ENCODE measurements around the gene SORCS2.

SORCS2 gene

GRCh38 chr4:7713757-7714156 lies 521.4 kb downstream of the SORCS2 start:
- POLR2A ChIA-PET, result no interaction called here
- DNase-seq (ENCODE audit: low read depth, low spot score), result no peak
- H3K4me3 ChIP-seq (ENCODE audit: low read depth, low read length), result no peak overlapping the region
- CTCF ChIA-PET, result interaction anchor here (1.5 kb wide), 1 partner anchor 9 kb away, joined by 6 read pairs; no protein-coding TSS in a partner anchor
- TF ChIP-seq CTCF (IDR thresholded peaks at IDR 0.05; ENCODE audit: insufficient read depth, low read length, missing control alignments), result no peak

GRCh38 chr4:7714176-7714575 lies 521.8 kb downstream of the SORCS2 start:
- CTCF ChIA-PET, result interaction anchor here (1.5 kb wide), 1 partner anchor 8 kb away, joined by 6 read pairs; no protein-coding TSS in a partner anchor
- no peak for DNase-seq (ENCODE audit: low read depth, low spot score)
- no peak overlapping the region for H3K4me3 ChIP-seq (ENCODE audit: low read depth, low read length)
- TF ChIP-seq CTCF (IDR thresholded peaks at IDR 0.05; ENCODE audit: insufficient read depth, low read length, missing control alignments), result no peak
- POLR2A ChIA-PET, result no interaction called here

GRCh38 chr4:7714738-7715137 lies 522.4 kb downstream of the SORCS2 start:
- no peak overlapping the region for H3K4me3 ChIP-seq (ENCODE audit: low read depth, low read length)
- ChIA-PET POLR2A (no interaction called here), CTCF (interaction anchor here (1.3 to 1.5 kb wide), 2 partner anchors 8 to 12 kb away, joined by 3 to 6 read pairs; no protein-coding TSS in a partner anchor)
- no peak for TF ChIP-seq CTCF (IDR thresholded peaks at IDR 0.05; ENCODE audit: insufficient read depth, low read length, missing control alignments)
- no peak for DNase-seq (ENCODE audit: low read depth, low spot score)

GRCh38 chr4:7715271-7716009 lies 523.1 kb downstream of the SORCS2 start:
- TF ChIP-seq CTCF (IDR thresholded peaks at IDR 0.05; ENCODE audit: insufficient read depth, low read length, missing control alignments), result no peak
- POLR2A ChIA-PET, result no interaction called here
- CTCF ChIA-PET, result interaction anchor here (0.5 to 1.4 kb wide), 4 partner anchors 13 to 523 kb away, joined by 3 read pairs; partner anchors contain the start of gene SORCS2

GRCh38 chr4:7716010-7716721 lies 523.8 kb downstream of the SORCS2 start:
- no peak overlapping the region for H3K4me3 ChIP-seq (ENCODE audit: low read depth, low read length)
- DNase-seq (ENCODE audit: low read depth, low spot score), result no peak
- POLR2A ChIA-PET, result no interaction called here
- TF ChIP-seq CTCF (IDR thresholded peaks at IDR 0.05; ENCODE audit: insufficient read depth, low read length, missing control alignments), result no peak
- CTCF ChIA-PET, result interaction anchor here (1.0 to 1.4 kb wide), 4 partner anchors 14 to 522 kb away, joined by 3 read pairs; no protein-coding TSS in a partner anchor

More at GRCh38 chr4:7715271-7716009, 523.1 kb downstream of the SORCS2 start:
- no peak for DNase-seq (ENCODE audit: low read depth, low spot score)
- H3K4me3 ChIP-seq (ENCODE audit: low read depth, low read length), result no peak overlapping the region

GRCh38 chr4:7717161-7717560 lies 524.8 kb downstream of the SORCS2 start:
- POLR2A ChIA-PET, result no interaction called here

More at GRCh38 chr4:7717161-7717560, 524.8 kb downstream of the SORCS2 start:
- H3K4me3 ChIP-seq (ENCODE audit: low read depth, low read length), result no peak overlapping the region
- CTCF ChIA-PET, result interaction anchor here (1.4 kb wide), 1 partner anchor 256 kb away, joined by 3 read pairs; no protein-coding TSS in a partner anchor
- DNase-seq (ENCODE audit: low read depth, low spot score), result no peak
- TF ChIP-seq CTCF (IDR thresholded peaks at IDR 0.05; ENCODE audit: insufficient read depth, low read length, missing control alignments), result no peak
